K562 (cell line): ENCODE results near the gene PCK2. TPM values are rescaled to one million over a fixed set of nuclear protein-coding genes. Genes with fewer than 3 reads are reported as not detected.

Source experiments
- ATF7 ChIP-seq: fragments of 450-650 bp; IDR thresholded peaks from 2 replicates; pipeline ENCODE4 v1.7.1; 2014; ENCODE audit warnings: mild to moderate bottlenecking, moderate library complexity
- CTBP1 ChIP-seq: fragments of 450-650 bp; IDR thresholded peaks from 2 replicates; pipeline ENCODE4 v1.6.1; 2016; ENCODE audit warnings: borderline replicate concordance
- CTCF ChIP-seq, 3 experiments: IDR thresholded peaks in 2 of 3; conservative IDR thresholded peaks in 1 of 3; 2 replicates each; pipeline ENCODE4 v1.5.1; 2011 to 2012; ENCODE audit warnings: low read length in 3 of 3, mild to moderate bottlenecking in 3 of 3, control low read depth in 2 of 3, improper control_type of control experiment in 1 of 3, inconsistent platforms in 1 of 3, low read depth in 1 of 3, mixed read lengths in 1 of 3, moderate library complexity in 1 of 3; ENCODE audit not compliant: insufficient read depth in 2 of 3
- DACH1 ChIP-seq: fragments of 450-650 bp; IDR thresholded peaks from 2 replicates; pipeline ENCODE4 v1.6.1; 2018; ENCODE audit not compliant: partially characterized antibody
- EHMT2 ChIP-seq: fragments of 450-650 bp; IDR thresholded peaks from 2 replicates; pipeline ENCODE4 v1.6.1; 2018; ENCODE audit warnings: antibody characterized with exemption
- GTF2B ChIP-seq: IDR thresholded peaks from 2 replicates; pipeline ENCODE4 v1.6.1; 2011; ENCODE audit not compliant: insufficient read length; ENCODE audit errors: extremely low read depth
- GTF2E2 ChIP-seq: fragments of 200-800 bp; sonication (Bioruptor generic); IDR thresholded peaks from 2 replicates; pipeline ENCODE4 v1.6.1; 2016; ENCODE audit warnings: missing genetic modification characterization, missing compliant biosample characterization
- MNT ChIP-seq, 2 experiments: fragments of 450-650 bp; conservative IDR thresholded peaks; 2 replicates each; pipeline ENCODE4 v1.6.1; 2017; ENCODE audit warnings: mild to moderate bottlenecking in 2 of 2, moderate library complexity in 2 of 2
- PHF20 ChIP-seq: fragments of 450-650 bp; IDR thresholded peaks from 2 replicates; pipeline ENCODE4 v1.6.1; 2018; ENCODE audit not compliant: partially characterized antibody
- PHF21A ChIP-seq: fragments of 450-650 bp; IDR thresholded peaks from 2 replicates; pipeline ENCODE4 v1.6.1; 2017; ENCODE audit warnings: low read depth, borderline replicate concordance
- RBM39 ChIP-seq: fragments of 200-400 bp; formaldehyde crosslinking; optimal IDR thresholded peaks from 2 replicates; pipeline ENCODE3; 2018; ENCODE audit warnings: low read depth, low read length
- RNF2 ChIP-seq: sonication (generic); IDR thresholded peaks from 2 replicates; pipeline ENCODE4 v1.6.1; 2016
- SAP30 ChIP-seq: fragments of 200-600 bp; sonication (generic); IDR thresholded peaks from 2 replicates; pipeline ENCODE4 v1.6.1; 2012; ENCODE audit warnings: borderline replicate concordance, low read depth, mild to moderate bottlenecking, moderate library complexity, low read length, control low read depth, inconsistent platforms; ENCODE audit not compliant: insufficient read depth, poor library complexity, severe bottlenecking
- ZBTB26 ChIP-seq: fragments of 450-650 bp; formaldehyde crosslinking; IDR thresholded peaks from 2 replicates; pipeline ENCODE4 v1.4.0; 2022; ENCODE audit warnings: missing genetic modification characterization
- ZBTB7A ChIP-seq: IDR thresholded peaks from 2 replicates; pipeline ENCODE4 v1.6.1; 2011; ENCODE audit warnings: low read depth, mild to moderate bottlenecking, low read length, moderate library complexity, borderline replicate concordance; ENCODE audit not compliant: control insufficient read depth
- ZKSCAN1 ChIP-seq: fragments of 150-350 bp; IDR thresholded peaks from 2 replicates; pipeline ENCODE4 v1.6.1; 2016; ENCODE audit warnings: low read depth, low read length
- ZNF140 ChIP-seq: fragments of 250-450 bp; sonication (Bioruptor Pico); IDR thresholded peaks from 2 replicates; pipeline ENCODE4 v1.8.0; 2021; ENCODE audit warnings: moderate library complexity, mild to moderate bottlenecking, inconsistent platforms
- ZNF280A ChIP-seq: fragments of 450-650 bp; IDR thresholded peaks from 2 replicates; pipeline ENCODE4 v1.6.1; 2018; ENCODE audit warnings: mild to moderate bottlenecking, low read depth; ENCODE audit not compliant: partially characterized antibody
- ZNF384 ChIP-seq: IDR thresholded peaks from 2 replicates; pipeline ENCODE4 v1.6.1; 2012; ENCODE audit warnings: low read depth, low read length, improper control_type of control experiment
- ZNF41 ChIP-seq: fragments of 250-450 bp; sonication (Bioruptor Pico); conservative IDR thresholded peaks from 2 replicates; pipeline ENCODE4 v1.4.0; 2020; ENCODE audit warnings: mild to moderate bottlenecking
- ZNF644 ChIP-seq: fragments of 200-800 bp; sonication (Bioruptor generic); IDR thresholded peaks from 2 replicates; pipeline ENCODE4 v1.6.1; 2016; ENCODE audit warnings: low read depth, missing genetic modification characterization, missing compliant biosample characterization
- polyA plus RNA-seq, 8 experiments: library from polyadenylated mRNA; depleted of rRNA in 4 of 8; stranded (reverse) in 5 of 8; unstranded in 3 of 8; fragments of >200 nt; fragmentation: Nextera tagmentation in 2 of 8; fragmentation: Illumina TruSeq in 1 of 8; extraction: Ambion mirVana in 2 of 8; extraction: Trizol in 1 of 8; gene quantifications; 2 replicates each; pipeline versions ENCODE4 v1.2.1 to v1.2.3, GENCODE V29; 2011 to 2014; ENCODE audit warnings: inconsistent platforms in 1 of 8, missing spikeins in 1 of 8
- total RNA-seq, 7 experiments: library from RNA; depleted of rRNA in 6 of 7; stranded (reverse); fragments of >200 nt in 6 of 7; fragmentation: Illumina TruSeq in 2 of 7; extraction: Trizol in 2 of 7; gene quantifications; 2 replicates each; pipeline versions ENCODE4 v1.2.1 to v1.2.3, GENCODE V29; 2011 to 2021; ENCODE audit warnings: low replicate concordance in 1 of 7

The PCK2 gene
- total and polyA plus RNA-seq, 9 of the 15 experiments (the other 6 are each of a cell fraction or from before 2014, with no cell fraction given), result 3.3 to 60.9 (median 30.4) TPM

- TF ChIP-seq CTBP1, result 0 out of 2 replicates have a peak, but pooled peaks have one; percentile 44
- TF ChIP-seq SAP30, result peak; percentile 33
- TF ChIP-seq ZNF644, result no peak
- TF ChIP-seq RBM39, result no peak
- no peak for TF ChIP-seq GTF2E2 (tag)
- peak in 1 of 2 experiments; percentile 29; a peak in 1 of 4 replicates for TF ChIP-seq MNT (conservative IDR thresholded peaks at IDR 0.05)
- TF ChIP-seq PHF21A, result no peak
- no peak for TF ChIP-seq DACH1
- no peak for TF ChIP-seq RNF2
- no peak for TF ChIP-seq ZKSCAN1
- no peak for TF ChIP-seq ZNF280A
- no peak for TF ChIP-seq ZNF41 (CRISPR knock-in tag)
- no peak for TF ChIP-seq ZNF140 (CRISPR knock-in tag)
- TF ChIP-seq GTF2B, result no peak
- TF ChIP-seq ZNF384, result no peak
- TF ChIP-seq ATF7, result peak; percentile 27; the same call in 1 of the 2 replicates
- no peak for TF ChIP-seq ZBTB7A
- no peak for TF ChIP-seq ZBTB26 (CRISPR knock-in tag)
- TF ChIP-seq CTCF (IDR thresholded peaks at IDR 0.05 in 2 of 3, conservative IDR thresholded peaks at IDR 0.05 in 1 of 3; ENCODE audit: insufficient read depth in 2 of 3, low read depth in 1 of 3, low read length in 3 of 3), result no peak
- peak; percentile 28 for TF ChIP-seq PHF20
- no peak for TF ChIP-seq EHMT2
These were observed 41.9 kb downstream of the PCK2 start, which contains the start of gene PSME1 (continued) for GRCh38 chr14:24135834-24136683.
